GM12892 (cell line): ENCODE results near the gene PPM1M.

Experiments used
- DNase-seq: peaks from one replicate; pipeline ENCODE4 v3.0.0; 2011; ENCODE audit not compliant: insufficient read length
- FAIRE-seq: peaks from 2 replicates; lab custom pipeline; 2011; peaks lifted over from hg19 to GRCh38; lab: Jason Lieb, UNC
- POLR2A ChIP-seq: IDR thresholded peaks from 2 replicates; pipeline ENCODE4 v1.6.1; 2011; ENCODE audit warnings: low read depth, low read length, control low read depth
- POLR2AphosphoS5 ChIP-seq: IDR thresholded peaks from 2 replicates; pipeline ENCODE4 v1.6.1; 2011; ENCODE audit warnings: low read depth, low read length, control low read depth
- TAF1 ChIP-seq: IDR thresholded peaks from 2 replicates; pipeline ENCODE4 v1.6.1; 2011; ENCODE audit warnings: low read depth, mild to moderate bottlenecking, control low read depth, low read length, borderline replicate concordance

PPM1M gene

GRCh38 chr3:52298149-52299098 is 52.9 kb downstream of the PPM1M start:
- TF ChIP-seq TAF1 (no peak), POLR2A (no peak), POLR2AphosphoS5 (no peak)
- no peak for DNase-seq
- FAIRE-seq = no peak

- FAIRE-seq = no peak
- DNase-seq = no peak
- TF ChIP-seq POLR2A = no peak
- no peak for TF ChIP-seq POLR2AphosphoS5
- no peak for TF ChIP-seq TAF1
Observed at GRCh38 chr3:52299247-52299878, 53.8 kb downstream of the PPM1M start.
